Heart left ventricle (tissue), 16 donors: Measurements from ENCODE around the gene CNIH2. TPM values are rescaled to one million over a fixed set of nuclear protein-coding genes. Genes with fewer than 3 reads are reported as not detected.

Source experiments
- ATAC-seq, 4 donors: fragments of 200-7000 bp; cut with Tn5 transposase; one replicate each; pipeline ENCODE4 v1.9.1; 2020 to 2022; ENCODE audit warnings: moderate library complexity in 4 of 4, mild to moderate bottlenecking in 3 of 4, moderate number of reproducible peaks in 1 of 4
- DNase-seq, 5 donors: peaks; one replicate each; pipeline ENCODE4 v3.0.0-alpha.2; 2020
- H3K27ac ChIP-seq, 12 donors: fragments of 200-600 bp; sonication (generic) in 4 of 12; one replicate each; pipeline versions ENCODE4 v1.5.0 to v1.8.0; 2016 to 2022; ENCODE audit warnings: mild to moderate bottlenecking in 2 of 12
- H3K27me3 ChIP-seq, 9 donors: fragments of 200-600 bp; sonication (generic) in 2 of 9; one replicate each; pipeline versions ENCODE4 v1.5.1 to v1.8.0; 2016 to 2022; ENCODE audit warnings: mild to moderate bottlenecking in 3 of 9
- H3K36me3 ChIP-seq, 9 donors: fragments of 200-600 bp; sonication (generic) in 2 of 9; one replicate each; pipeline versions ENCODE4 v1.5.0 to v1.8.0; 2018 to 2022; ENCODE audit warnings: mild to moderate bottlenecking in 2 of 9
- H3K4me1 ChIP-seq, 12 donors: fragments of 200-600 bp; sonication (generic) in 4 of 12; one replicate each; pipeline versions ENCODE4 v1.5.0 to v1.8.0; 2016 to 2022; ENCODE audit warnings: mild to moderate bottlenecking in 3 of 12
- H3K4me3 ChIP-seq, 12 donors: fragments of 200-600 bp; sonication (generic) in 4 of 12; one replicate each; pipeline versions ENCODE4 v1.5.0 to v1.8.0; 2017 to 2022; ENCODE audit warnings: mild to moderate bottlenecking in 9 of 12, moderate library complexity in 4 of 12
- H3K9me3 ChIP-seq, 12 donors: fragments of 200-600 bp; sonication (generic) in 4 of 12; one replicate each; pipeline versions ENCODE4 v1.5.0 to v1.8.0; 2016 to 2022; ENCODE audit warnings: mild to moderate bottlenecking in 1 of 12
- CTCF ChIP-seq, 12 donors: fragments of 200-600 bp; sonication (generic) in 4 of 12; IDR thresholded peaks; one replicate each; pipeline versions ENCODE4 v1.5.0 to v1.8.0; 2018 to 2022; ENCODE audit warnings: antibody characterized with exemption in 12 of 12, mild to moderate bottlenecking in 5 of 12
- POLR2A ChIP-seq, 2 donors: fragments of 450-650 bp; IDR thresholded peaks; one replicate each; pipeline ENCODE4 v1.6.1; 2017; ENCODE audit warnings: antibody characterized with exemption in 2 of 2, mild to moderate bottlenecking in 2 of 2, moderate library complexity in 2 of 2
- WGBS, 4 donors: extraction: QIAGEN DNeasy Blood & Tissue Kit in 2 of 4; methylation state at CpG; one replicate each; pipeline versions ENCODE4 v1.1.5 to v1.1.7; 2013 to 2018; 5-methylcytosine and 5-hydroxymethylcytosine counted together
- intact Hi-C, 10 donors: fragments of 100-400 bp; cut with DNase I; formaldehyde crosslinking; loops; one replicate each; pipeline versions ENCODE4 v1.11.1 to v1.14.2; 2022
- polyA plus RNA-seq, 2 donors: library from polyadenylated mRNA; stranded (reverse); fragments of 200-250 nt; gene quantifications; one replicate each; pipeline ENCODE4 v1.2.3, GENCODE V29; 2013
- total RNA-seq, 9 donors: library from RNA; depleted of rRNA in 2 of 9; stranded (reverse); fragments of >200 nt in 2 of 9; fragmentation: NEBNext Ultra II Directional in 3 of 9; extraction: Animal tissue kit (Norgen Biotek cat#: 25700) in 3 of 9; gene quantifications; one replicate each; pipeline versions ENCODE4 v1.1.0 to v1.2.4, GENCODE V29; 2016 to 2023
- donor health status: ischemic (EF 13 %, LVEDD 7.1; RV severe dilation, severe dysfunction).
- donor health status: healthy with polysubstance abuse.
- donor health status: DM: no; HTN: yes; CAD: no.
- donor health status: DM: no; HTN: no; CAD: no.
- donor health status: ischemic (EF 25% LVEDD 6.9; RV normal size, moderate dysfunction).
- donor health status: ischemic (EF 25% LVEDD 5.7; RV mildly dilated, moderate dysfunction).
- donor health status: healthy.
- donor health status: DM: yes; HTN: yes; CAD: no.
- donor health status: ischemic (EF 35%, LVEDD 5.7; RV mildly dilated, moderate dysfunction).
- donor health status: nonischemic (EF 11% LVEDD 7.7; RV severe dilation, severe dysfunction).
- donor health status: DM: yes; HTN: yes; CAD: no.
- donor health status: PGD.
- donor health status: ischemic (EF 29% LVEDD 5.4; RV normal size, mild dysfunction).
- donor health status: nonischemic (EF 23%, LVEDD 6.1; RV moderate dilation, normal function).

CNIH2 gene
- total and polyA plus RNA-seq, 11 donors, result 0.08 to 0.40 (median 0.25) TPM; not detected in 8

GRCh38 chr11:66231561-66231960 lies 46.4 kb upstream of the CNIH2 start:
- TF ChIP-seq POLR2A (IDR thresholded peaks at IDR 0.05), result no peak
- no peak for TF ChIP-seq CTCF (IDR thresholded peaks at IDR 0.05)
- 78 to 81% (median 79%) methylated on average over 7 of the region's 7 CpGs for WGBS, 4 donors
- peak in 2 of 4 donors; percentile 18 to 46 for ATAC-seq
- no peak overlapping the region for H3K4me3 ChIP-seq
- H3K27me3 ChIP-seq, result no peaks in the 10 kb centered on the region
- no peak overlapping the region for H3K27ac ChIP-seq
- no peak for DNase-seq
- intact Hi-C loops, result no loop called here
- no peaks in the 10 kb centered on the region for H3K9me3 ChIP-seq
- no peaks in the 10 kb centered on the region for H3K4me1 ChIP-seq
- H3K36me3 ChIP-seq, result peaks cover 0 to 95% (median 83%) of the 10 kb centered on the region in 9 donors

GRCh38 chr11:66232769-66233168 lies 45.2 kb upstream of the CNIH2 start:
- Histone ChIP-seq H3K27ac (no peak overlapping the region), H3K27me3 (no peaks in the 10 kb centered on the region), H3K4me1 (no peaks in the 10 kb centered on the region), H3K4me3 (no peak overlapping the region), H3K9me3 (no peaks in the 10 kb centered on the region), H3K36me3 (peaks cover 0 to 97% (median 84%) of the 10 kb centered on the region in 9 donors)
- ATAC-seq, result no peak
- intact Hi-C loops, result no loop called here
- WGBS, 4 donors, result 78 to 95% (median 90%) methylated on average over 7 to 11 of the region's 11 CpGs
- DNase-seq, result no peak
- no peak for TF ChIP-seq POLR2A (IDR thresholded peaks at IDR 0.05)
- TF ChIP-seq CTCF (IDR thresholded peaks at IDR 0.05), result no peak

GRCh38 chr11:66233301-66233700 lies 44.7 kb upstream of the CNIH2 start:
- H3K9me3 ChIP-seq, result no peaks in the 10 kb centered on the region
- no peak overlapping the region for H3K4me3 ChIP-seq
- H3K27ac ChIP-seq, result no peak overlapping the region
- DNase-seq, result no peak
- no peaks in the 10 kb centered on the region for H3K27me3 ChIP-seq
- intact Hi-C loops, result no loop called here
- peaks cover 0 to 97% (median 84%) of the 10 kb centered on the region in 9 donors for H3K36me3 ChIP-seq
- H3K4me1 ChIP-seq, result no peaks in the 10 kb centered on the region
- no peak for ATAC-seq
- 92 to 98% (median 93%) methylated on average over 5 of the region's 5 CpGs for WGBS, 4 donors
- TF ChIP-seq POLR2A (IDR thresholded peaks at IDR 0.05), result no peak
- TF ChIP-seq CTCF (IDR thresholded peaks at IDR 0.05), result no peak

- Histone ChIP-seq H3K36me3 (peaks cover 0 to 98% (median 94%) of the 10 kb centered on the region in 9 donors), H3K4me1 (no peaks in the 10 kb centered on the region), H3K9me3 (no peaks in the 10 kb centered on the region), H3K27me3 (no peaks in the 10 kb centered on the region), H3K4me3 (no peak overlapping the region), H3K27ac (no peak overlapping the region)
- no peak for TF ChIP-seq CTCF (IDR thresholded peaks at IDR 0.05)
- no peak for TF ChIP-seq POLR2A (IDR thresholded peaks at IDR 0.05)
- DNase-seq (no peak), ATAC-seq (no peak)
- 93 to 97% (median 94%) methylated on average over 11 of the region's 11 CpGs for whole genome bisulfite sequencing, 4 donors
- intact Hi-C loops, result no loop called here
Observed at GRCh38 chr11:66235141-66235540, 42.8 kb upstream of the CNIH2 start.
